ENCODE data around the gene ADCY1.
A peak's percentile ranks its signal among the peaks of the same experiment; 100 is the strongest.
"Not testable (repeated sequence)": the region's sequence is repeated elsewhere in the genome, so short reads cannot be mapped to it uniquely, and the experiment has no call there.

ADCY1 gene

GRCh38 chr7:45761545-45762205 is 187.5 kb downstream of the ADCY1 start:
- DNase-seq (ENCODE audit: low read depth, low spot score); H3K4me3 ChIP-seq (ENCODE audit: low read length): not testable (repeated sequence)

GRCh38 chr7:45762225-45762994 is 188.2 kb downstream of the ADCY1 start:
- DNase-seq (ENCODE audit: low read depth, low spot score): not testable (repeated sequence)

DNA sequence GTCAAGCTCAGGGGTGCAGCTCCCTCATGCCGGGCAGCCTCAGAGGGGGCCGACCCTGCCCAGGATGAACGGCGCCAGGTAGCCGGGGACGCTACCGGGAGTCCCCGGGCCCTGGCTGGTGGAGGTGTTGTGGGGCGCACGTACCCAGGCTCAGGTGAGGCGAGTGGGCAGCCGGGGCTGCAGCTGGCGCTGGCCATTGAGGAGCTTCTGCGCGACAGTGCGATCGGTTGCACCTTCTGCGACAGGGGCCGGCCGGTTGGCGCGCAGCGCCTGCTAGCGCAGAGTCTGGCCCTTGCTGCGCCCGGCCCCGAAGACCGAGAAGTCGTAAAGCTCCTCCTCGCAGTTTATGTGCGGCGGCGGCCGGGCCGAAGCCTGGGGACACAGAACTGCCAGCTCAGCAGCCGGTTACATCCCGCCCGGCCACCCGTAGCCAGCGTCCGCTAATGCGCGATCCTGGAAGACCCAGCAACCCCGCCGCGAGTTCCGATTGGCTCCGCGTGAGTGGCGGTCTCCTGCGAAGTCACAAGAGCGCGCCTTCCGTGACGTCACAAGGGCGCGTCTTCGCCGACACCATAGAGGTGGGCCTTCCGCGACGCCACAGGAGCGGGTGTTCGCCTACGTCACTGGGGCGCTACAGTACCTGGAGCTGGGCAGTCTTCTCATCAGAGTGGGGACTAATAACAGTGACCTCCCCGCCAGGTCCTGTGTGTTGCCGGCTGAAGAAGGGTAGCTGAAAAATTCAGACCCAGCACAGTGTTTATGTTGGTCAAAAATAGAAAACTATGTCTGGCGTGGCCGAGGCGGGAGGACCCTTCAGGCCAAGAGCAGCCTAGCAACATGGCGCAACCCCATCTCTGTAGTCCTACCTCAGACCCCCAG is 194.6 kb downstream of the ADCY1 start:
- DNase-seq (ENCODE audit: low read depth, low spot score): peak; percentile 95
- H3K4me3 ChIP-seq (ENCODE audit: low read length): peak overlapping the region; percentile 74

More at GRCh38 chr7:45762225-45762994, 188.2 kb downstream of the ADCY1 start:
- H3K4me3 ChIP-seq (ENCODE audit: low read length): not testable (repeated sequence)

DNA sequence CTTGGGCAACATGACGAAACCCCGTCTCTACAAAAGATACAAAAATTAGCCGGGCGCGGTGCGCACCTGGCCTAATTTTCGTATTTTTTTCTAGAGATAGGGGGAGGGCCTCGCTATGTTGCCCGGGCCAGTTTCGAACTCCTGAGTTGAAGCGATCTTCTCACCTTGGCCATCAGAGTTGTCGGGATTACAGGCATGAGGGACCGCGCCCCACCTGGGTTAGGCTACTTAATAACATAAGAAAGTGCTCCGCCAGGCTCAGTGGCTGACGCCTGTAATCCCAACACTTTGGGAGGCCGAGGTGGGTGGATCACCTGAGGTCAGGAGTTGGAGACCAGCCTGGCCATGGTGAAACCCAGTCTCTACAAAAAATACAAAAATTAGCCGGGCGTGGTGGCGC is 195.5 kb downstream of the ADCY1 start:
- peak overlapping the region; percentile 74 for H3K4me3 ChIP-seq (ENCODE audit: low read length)

More for the DNA sequence above, 195.5 kb downstream of the ADCY1 start:
- not testable (repeated sequence) for DNase-seq (ENCODE audit: low read depth, low spot score)
